HG03060 (cell line): ENCODE measurements around the gene KCNN2.
"Not testable (repeated sequence)": the region's sequence is repeated elsewhere in the genome, so short reads cannot be mapped to it uniquely, and the experiment has no call there.

ENCODE experiments used
- ATAC-seq: cut with Tn5 transposase; IDR thresholded peaks from one replicate; pipeline ENCODE4 v1.9.1; 2021; ENCODE audit warnings: low read depth, moderate number of reproducible peaks; ENCODE audit not compliant: unreplicated experiment

Gene KCNN2

GRCh38 chr5:114418176-114419066 lies 56.6 kb downstream of the KCNN2 start:
- ATAC-seq, result peak; percentile 97

GRCh38 chr5:114419067-114419388 lies 57.2 kb downstream of the KCNN2 start:
- ATAC-seq, result peak; percentile 29

- no peak for ATAC-seq
Measured at GRCh38 chr5:114419959-114420358, 58.1 kb downstream of the KCNN2 start.

- ATAC-seq, result no peak
Measured at GRCh38 chr5:114427204-114427603, 65.3 kb downstream of the KCNN2 start.

GRCh38 chr5:114430532-114430931 lies 68.7 kb downstream of the KCNN2 start:
- no peak for ATAC-seq

- not testable (repeated sequence) for ATAC-seq
Measured at GRCh38 chr5:114432684-114433083, 70.8 kb downstream of the KCNN2 start.

GRCh38 chr5:114434396-114435219 lies 72.7 kb downstream of the KCNN2 start:
- ATAC-seq, result no peak

- no peak for ATAC-seq
Measured at GRCh38 chr5:114435220-114435481, 73.3 kb downstream of the KCNN2 start.

- peak; percentile 77 for ATAC-seq
Measured at GRCh38 chr5:114435885-114436299, 74.0 kb downstream of the KCNN2 start.

GRCh38 chr5:114437936-114438335 lies 76.1 kb downstream of the KCNN2 start:
- no peak for ATAC-seq

- ATAC-seq, result no peak
Measured at GRCh38 chr5:114438471-114438870, 76.6 kb downstream of the KCNN2 start.

GRCh38 chr5:114447084-114447773 lies 85.4 kb downstream of the KCNN2 start:
- ATAC-seq, result no peak

- ATAC-seq, result no peak
Measured at GRCh38 chr5:114448481-114448880, 86.6 kb downstream of the KCNN2 start.

GRCh38 chr5:114449860-114450421 lies 88.1 kb downstream of the KCNN2 start:
- peak; percentile 94 for ATAC-seq

- no peak for ATAC-seq
Measured at GRCh38 chr5:114450437-114450836, 88.6 kb downstream of the KCNN2 start.

GRCh38 chr5:114458726-114459125 lies 96.9 kb downstream of the KCNN2 start:
- ATAC-seq, result no peak

GRCh38 chr5:114467171-114467570 lies 105.3 kb downstream of the KCNN2 start:
- no peak for ATAC-seq

GRCh38 chr5:114467729-114468128 lies 105.9 kb downstream of the KCNN2 start:
- ATAC-seq, result no peak

GRCh38 chr5:114469372-114469771 lies 107.5 kb downstream of the KCNN2 start:
- ATAC-seq, result no peak

GRCh38 chr5:114471529-114471928 lies 109.7 kb downstream of the KCNN2 start:
- ATAC-seq, result no peak

- ATAC-seq, result no peak
Measured at GRCh38 chr5:114473541-114473940, 111.7 kb downstream of the KCNN2 start.
